ENCODE data around the gene VPS33A. TPM values are rescaled to one million over a fixed set of nuclear protein-coding genes. Genes with fewer than 3 reads are reported as not detected.

Gene VPS33A
- total and polyA plus RNA-seq, 2 of the 8 experiments (the other 6 are each of a cell fraction or from before 2014, with no cell fraction given): 16.4 to 41.8 TPM

- Histone ChIP-seq H3K23ac (ENCODE audit: insufficient read length) (no peak overlapping the region), H3K9me3 (ENCODE audit: insufficient read depth in 2 of 2, low read depth in 1 of 2, low read length in 1 of 2) (no peaks in the 10 kb centered on the region), H3K79me2 (ENCODE audit: control insufficient read depth in 1 of 2, insufficient read depth in 2 of 2, low read length in 2 of 2) (no peaks in the 10 kb centered on the region), H3K36me3 (ENCODE audit: control insufficient read depth in 2 of 4, insufficient read depth in 4 of 4, low read length in 3 of 4) (no peaks in the 10 kb centered on the region), H4K8ac (ENCODE audit: extremely low read depth, insufficient read depth, low read length) (no peak overlapping the region), H3K79me1 (ENCODE audit: low read depth, low read length) (no peaks in the 10 kb centered on the region), H2BK12ac (ENCODE audit: low read depth, low read length) (no peak overlapping the region), H4K5ac (ENCODE audit: insufficient read length, low read depth, low read length) (no peak overlapping the region), H4K20me1 (replicated peaks in 1 of 2; ENCODE audit: control insufficient read depth in 1 of 2, insufficient read depth in 2 of 2, low read length in 2 of 2) (no peaks in the 10 kb centered on the region), H3K27me3 (replicated peaks in 1 of 4; ENCODE audit: control insufficient read depth in 3 of 4, extremely low read depth in 1 of 4, insufficient read depth in 3 of 4, low read length in 3 of 4) (peaks cover 0 to 6% (median 2%) of the 10 kb centered on the region in 4 experiments; a peak in 5 of 7 replicates), H3K14ac (ENCODE audit: insufficient read length) (no peak overlapping the region), H3K18ac (ENCODE audit: extremely low read depth, low read length) (no peak overlapping the region), H3K56ac (replicated peaks; ENCODE audit: insufficient read length, low read depth, low read length) (no peak overlapping the region), H2BK120ac (replicated peaks; ENCODE audit: low read depth, low read length) (no peak overlapping the region), H3K27ac (ENCODE audit: low read depth, low read length) (no peak overlapping the region), H2AK5ac (ENCODE audit: low read depth, low read length) (no peak overlapping the region), H2BK15ac (ENCODE audit: low read length) (no peak overlapping the region), H3K4me2 (ENCODE audit: insufficient read depth in 1 of 2, low read depth in 2 of 2, low read length in 2 of 2) (no peak overlapping the region), H3K23me2 (ENCODE audit: low read depth, low read length) (peaks cover 4% of the 10 kb centered on the region; the same call in 1 of the 2 replicates), H3K4me1 (replicated peaks in 1 of 4; ENCODE audit: control insufficient read depth in 3 of 4, insufficient read depth in 4 of 4, low read length in 3 of 4) (peaks cover 0 to 4% (median 2%) of the 10 kb centered on the region in 4 experiments; a peak in 3 of 7 replicates), H3K4ac (replicated peaks; ENCODE audit: insufficient read length, low read depth, low read length) (no peak overlapping the region), H4K91ac (replicated peaks; ENCODE audit: insufficient read length, low read length) (no peak overlapping the region), H3K4me3 (ENCODE audit: extremely low read depth in 1 of 4, insufficient read depth in 2 of 4, low read depth in 3 of 4, low read length in 4 of 4) (no peak overlapping the region), H2BK5ac (ENCODE audit: low read depth, low read length) (no peak overlapping the region), H2BK20ac (ENCODE audit: low read length) (no peak overlapping the region), H2AFZ (ENCODE audit: low read length) (no peak overlapping the region), H3K9ac (replicated peaks in 1 of 4; ENCODE audit: extremely low read depth in 1 of 4, low read depth in 3 of 4, low read length in 3 of 4) (no peak overlapping the region)
- DNase-seq (ENCODE audit: low read depth in 1 of 2, low spot score in 2 of 2) (no peak), FAIRE-seq (no peak)
- WGBS, 2 experiments (ENCODE audit: extremely low coverage in 1 of 2, insufficient coverage in 1 of 2, insufficient read length in 1 of 2, insufficient replicate concordance in 2 of 2, low coverage in 1 of 2, low lambda C conversion rate in 2 of 2, missing lambda C conversion rate in 1 of 2): 87% methylated on average over 7 of the region's 7 CpGs; no CpG with 5 or more reads in 1 of the 2 experiments
- POLR2A ChIA-PET (ENCODE audit: partially characterized antibody): no interaction called here
- TF ChIP-seq USF2 (IDR thresholded peaks at IDR 0.05; ENCODE audit: low read length): no peak
- no peak for TF ChIP-seq JUND (IDR thresholded peaks at IDR 0.05; ENCODE audit: low read length)
- no peak for TF ChIP-seq JUN (IDR thresholded peaks at IDR 0.05; ENCODE audit: low read depth, low read length)
- CTCF ChIA-PET (ENCODE audit: partially characterized antibody): interaction anchor here (1.1 kb wide), 1 partner anchor 22 kb away, joined by 3 read pairs; no protein-coding TSS in a partner anchor
Observed at GRCh38 chr12:122185079-122185478, 81.2 kb downstream of the VPS33A start.
